Stimulated activated CD4-positive, alpha-beta T cell treated with anti-CD3 and anti-CD28 coated beads, Interleukin-15, amount 100 ng/mL, for 1 hour (primary cell): ENCODE data around the gene NCAPG.
A peak's percentile ranks its signal among the peaks of the same experiment; 100 is the strongest.

Source experiments
- DNase-seq, 2 donors: peaks; one replicate each; pipeline ENCODE4 v3.0.0-alpha.2; 2020; ENCODE audit warnings: low read depth in 1 of 2, low spot score in 1 of 2

Gene NCAPG, protein sequence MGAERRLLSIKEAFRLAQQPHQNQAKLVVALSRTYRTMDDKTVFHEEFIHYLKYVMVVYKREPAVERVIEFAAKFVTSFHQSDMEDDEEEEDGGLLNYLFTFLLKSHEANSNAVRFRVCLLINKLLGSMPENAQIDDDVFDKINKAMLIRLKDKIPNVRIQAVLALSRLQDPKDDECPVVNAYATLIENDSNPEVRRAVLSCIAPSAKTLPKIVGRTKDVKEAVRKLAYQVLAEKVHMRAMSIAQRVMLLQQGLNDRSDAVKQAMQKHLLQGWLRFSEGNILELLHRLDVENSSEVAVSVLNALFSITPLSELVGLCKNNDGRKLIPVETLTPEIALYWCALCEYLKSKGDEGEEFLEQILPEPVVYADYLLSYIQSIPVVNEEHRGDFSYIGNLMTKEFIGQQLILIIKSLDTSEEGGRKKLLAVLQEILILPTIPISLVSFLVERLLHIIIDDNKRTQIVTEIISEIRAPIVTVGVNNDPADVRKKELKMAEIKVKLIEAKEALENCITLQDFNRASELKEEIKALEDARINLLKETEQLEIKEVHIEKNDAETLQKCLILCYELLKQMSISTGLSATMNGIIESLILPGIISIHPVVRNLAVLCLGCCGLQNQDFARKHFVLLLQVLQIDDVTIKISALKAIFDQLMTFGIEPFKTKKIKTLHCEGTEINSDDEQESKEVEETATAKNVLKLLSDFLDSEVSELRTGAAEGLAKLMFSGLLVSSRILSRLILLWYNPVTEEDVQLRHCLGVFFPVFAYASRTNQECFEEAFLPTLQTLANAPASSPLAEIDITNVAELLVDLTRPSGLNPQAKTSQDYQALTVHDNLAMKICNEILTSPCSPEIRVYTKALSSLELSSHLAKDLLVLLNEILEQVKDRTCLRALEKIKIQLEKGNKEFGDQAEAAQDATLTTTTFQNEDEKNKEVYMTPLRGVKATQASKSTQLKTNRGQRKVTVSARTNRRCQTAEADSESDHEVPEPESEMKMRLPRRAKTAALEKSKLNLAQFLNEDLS

GRCh38 chr4:17810260-17811077 is at the start of gene NCAPG, which contains the start of gene DCAF16:
Gene NCAPG (plus strand): TSS chr4:17810979. CDS start chr4:17811078, 99 bp downstream.
Gene DCAF16 (minus strand): TSS chr4:17810757. CDS start chr4:17804141, 6,616 bp downstream.
- DNase-seq: peak; percentile 96 to 97

- no peak for DNase-seq
Measured at GRCh38 chr4:17761062-17761461, 49.7 kb upstream of the NCAPG start.

DNA sequence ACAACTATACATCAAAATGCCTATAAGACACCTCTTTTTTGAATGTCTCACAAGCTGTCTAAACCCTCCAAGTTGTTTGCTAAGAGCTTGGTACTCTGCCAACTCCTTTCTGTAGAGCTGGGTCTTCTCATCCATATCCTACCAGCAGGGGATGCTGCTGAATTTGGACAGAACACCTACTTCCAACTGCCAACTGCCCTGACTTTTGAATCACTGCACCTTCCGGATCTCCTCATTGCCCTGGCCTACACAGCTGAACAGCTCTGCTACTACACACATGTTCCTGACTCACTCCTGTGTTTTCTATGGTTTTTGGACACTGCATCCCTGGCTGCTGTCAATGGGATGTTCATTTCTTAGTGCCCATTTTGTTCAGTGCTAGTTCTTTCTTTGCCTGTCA is 48.1 kb upstream of the NCAPG start:
- DNase-seq: no peak

GRCh38 chr4:17763416-17763815 is 47.4 kb upstream of the NCAPG start:
- DNase-seq: no peak

DNA sequence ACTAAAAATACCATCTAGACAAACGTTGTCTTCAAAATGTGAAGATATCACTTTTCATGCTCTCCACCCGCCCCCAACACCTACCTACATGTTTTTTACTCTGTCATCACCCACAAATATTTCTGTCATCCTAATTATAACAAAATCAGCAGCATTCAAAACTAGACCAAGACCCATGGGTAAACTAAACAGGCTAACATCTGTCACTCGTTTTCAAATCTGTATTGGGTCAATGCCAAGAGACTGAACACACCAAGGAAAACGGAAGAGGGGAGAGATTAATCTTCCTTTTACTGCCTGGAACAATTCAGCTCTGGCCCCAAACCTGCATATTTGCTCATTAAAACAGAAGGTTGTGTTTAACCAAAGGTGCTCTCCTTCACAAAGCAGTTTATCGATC is 46.8 kb upstream of the NCAPG start:
- DNase-seq: no peak

DNA sequence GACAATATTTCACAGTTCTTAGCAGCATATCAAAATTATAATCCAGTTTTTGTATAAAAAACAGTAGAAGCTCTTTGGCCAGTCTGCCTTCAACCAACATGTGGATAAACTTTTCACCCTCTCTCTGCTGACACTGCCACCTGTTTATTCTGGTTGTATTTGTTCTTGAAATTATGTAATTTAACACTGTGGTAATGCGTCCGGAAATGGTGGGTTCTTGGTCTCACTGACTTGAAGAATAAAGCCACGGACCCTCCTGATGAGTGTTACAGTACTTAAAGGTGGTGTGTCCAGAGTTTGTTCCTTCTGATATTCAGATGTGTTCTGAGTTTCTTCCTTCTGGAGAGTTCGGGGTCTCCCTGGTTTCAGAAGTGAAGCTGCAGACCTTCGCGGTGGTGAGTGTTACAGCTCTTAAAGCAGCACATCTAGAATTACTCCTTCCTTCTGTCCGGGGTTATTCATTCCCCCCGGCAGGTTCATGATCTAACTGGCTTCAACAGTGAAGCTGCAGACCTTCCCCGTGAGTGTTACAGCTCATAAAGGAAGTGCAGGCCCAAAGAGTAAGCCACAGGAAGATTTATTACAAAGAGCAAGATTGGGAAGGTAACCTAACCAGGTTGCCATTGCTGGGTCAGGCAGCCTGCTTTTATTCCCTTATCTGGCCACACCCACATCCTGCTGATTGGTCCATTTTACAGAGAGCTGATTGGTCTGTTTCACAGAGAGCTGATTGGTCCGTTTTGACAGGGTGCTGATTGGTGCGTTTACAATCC is 45.1 kb upstream of the NCAPG start:
- no peak for DNase-seq

DNA sequence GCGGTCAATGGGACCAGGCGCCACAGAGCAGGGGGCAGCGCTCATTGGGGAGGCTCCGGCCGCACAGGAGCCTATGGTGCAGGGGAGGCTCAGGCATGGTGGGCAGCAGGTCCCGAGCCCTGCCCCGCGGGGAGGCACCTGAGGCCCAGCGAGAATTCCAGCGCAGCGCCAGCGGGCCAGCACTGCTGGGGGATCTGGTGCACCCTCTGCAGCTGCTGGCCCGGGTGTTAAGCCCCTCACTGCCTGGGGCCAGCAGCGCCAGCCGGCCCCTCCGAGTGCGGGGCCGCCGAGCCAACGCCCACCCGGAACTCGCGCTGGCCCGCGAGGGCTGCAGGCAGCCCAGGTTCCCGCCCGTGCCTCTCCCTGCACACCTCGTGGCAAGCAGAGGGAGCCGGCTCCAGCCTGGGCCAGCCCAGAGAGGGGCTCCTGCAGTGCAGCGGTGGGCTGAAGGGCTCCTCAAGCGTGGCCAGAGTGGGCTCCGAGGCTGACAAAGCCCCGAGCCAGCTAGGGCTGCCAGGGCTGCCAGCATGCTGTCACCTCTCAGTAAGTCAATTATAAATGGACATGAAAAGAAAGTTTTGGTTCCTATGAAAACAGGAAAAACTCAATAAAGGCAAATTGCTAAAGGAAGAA is 43.8 kb upstream of the NCAPG start:
- DNase-seq: no peak

DNA sequence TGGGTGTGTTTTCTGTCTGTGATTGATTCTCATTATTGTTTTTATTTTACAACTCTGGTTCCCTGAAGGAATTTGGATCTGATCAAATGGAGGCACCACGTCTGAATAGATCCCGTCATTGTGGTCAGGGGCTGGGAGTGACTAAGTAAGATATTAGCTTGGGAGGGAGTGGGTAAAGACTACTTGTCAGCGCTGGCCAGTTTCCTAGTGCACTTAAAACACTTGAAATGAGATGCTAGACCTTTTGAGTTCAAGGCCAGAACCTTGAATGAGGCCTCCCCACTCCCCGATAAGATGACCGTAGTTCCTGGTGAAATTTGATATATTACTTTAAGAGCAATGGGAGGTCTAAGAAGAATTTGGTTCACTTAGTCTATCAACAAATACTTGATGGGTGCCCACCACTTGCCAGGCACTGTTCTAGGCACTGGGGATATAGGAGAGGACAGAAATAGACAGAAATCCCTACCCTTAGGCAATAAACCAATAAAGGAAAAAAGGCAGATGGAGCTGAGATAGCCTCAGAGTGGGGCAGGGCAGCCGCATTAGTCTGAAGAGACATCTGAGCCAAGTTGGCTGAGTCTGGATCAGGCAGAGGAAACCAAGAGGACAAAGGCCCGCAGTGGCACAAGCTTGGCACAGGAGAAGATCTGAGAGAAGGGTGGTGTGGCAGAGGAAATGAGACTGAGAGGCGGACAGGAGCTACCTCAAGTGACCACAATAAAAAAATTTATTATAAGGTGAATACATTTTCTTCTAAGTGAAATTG is 41.2 kb upstream of the NCAPG start:
- no peak for DNase-seq

DNA sequence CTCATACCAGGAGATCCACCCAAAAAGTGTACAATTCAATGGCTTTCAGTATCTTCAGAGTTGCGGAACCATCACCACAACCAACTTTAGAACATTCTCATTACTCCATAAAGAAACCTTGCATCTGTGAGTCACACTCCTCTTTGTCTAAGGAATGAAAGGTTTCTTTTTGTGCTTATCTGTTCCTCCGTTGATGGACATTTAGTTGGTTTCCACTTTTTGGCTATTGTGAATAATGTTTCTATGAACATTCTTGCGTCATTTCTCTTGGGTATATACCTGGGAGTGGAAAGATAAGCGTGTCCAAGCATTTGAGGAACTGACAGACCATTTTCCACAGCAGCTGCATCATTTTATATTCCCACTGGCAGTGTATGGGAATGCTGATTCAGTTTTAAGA is 39.9 kb upstream of the NCAPG start:
- no peak for DNase-seq

DNA sequence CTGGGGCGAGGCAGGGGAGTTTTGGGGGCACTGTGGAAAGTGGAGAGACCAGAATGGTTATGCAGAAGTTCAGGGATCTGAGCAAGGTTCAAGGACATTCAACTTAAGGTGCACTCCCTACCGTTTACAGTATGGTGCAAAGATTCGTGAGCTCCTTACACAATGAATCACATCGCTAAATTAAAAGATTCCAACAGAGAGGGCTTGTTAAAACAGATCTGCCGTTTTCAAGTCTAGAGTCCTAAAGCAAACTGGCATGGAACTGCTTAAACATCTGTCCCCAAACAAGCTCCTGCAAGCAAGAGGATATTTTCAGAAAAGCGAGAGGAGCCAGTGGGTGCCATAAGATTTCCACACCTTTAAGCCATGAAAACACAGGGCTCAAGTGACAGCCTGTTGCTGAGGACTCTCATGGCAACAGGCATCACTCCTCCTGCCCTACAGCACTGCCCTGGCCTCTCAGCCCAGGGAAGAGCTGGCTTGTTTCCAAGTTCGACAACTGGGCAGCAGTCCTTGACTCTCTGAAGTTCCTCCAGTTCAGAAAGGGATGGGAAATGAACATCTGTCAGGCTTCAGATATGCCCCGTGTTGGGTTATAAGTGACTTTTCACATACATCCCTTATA is 39.4 kb upstream of the NCAPG start:
- DNase-seq: no peak

DNA sequence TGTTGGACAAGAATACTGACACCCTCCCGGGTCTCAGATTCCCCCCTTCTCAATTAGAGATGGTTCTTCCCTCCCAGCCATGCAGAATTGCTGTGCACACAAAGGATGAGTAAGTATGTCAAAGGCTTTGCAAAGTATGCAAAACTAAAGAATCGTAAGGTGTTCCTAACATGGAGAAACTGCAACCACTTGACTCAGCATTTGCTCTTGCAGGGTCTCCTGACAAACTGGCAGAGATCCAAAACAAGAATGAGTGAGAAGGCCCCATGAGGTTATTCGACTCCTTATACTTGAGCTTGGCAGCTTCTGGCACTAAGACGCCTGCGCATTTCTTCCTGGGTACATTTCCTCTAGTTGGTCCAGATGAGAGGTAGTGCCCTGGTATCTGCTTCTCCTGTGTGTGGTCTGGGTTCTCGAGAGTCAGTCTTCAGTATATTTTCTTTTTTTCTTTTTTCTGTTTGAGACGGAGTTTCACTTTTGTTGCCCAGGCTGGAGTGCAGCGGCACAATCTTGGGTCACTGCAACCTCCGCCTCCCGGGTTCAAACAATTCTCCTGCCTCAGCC is 37.6 kb upstream of the NCAPG start:
- no peak for DNase-seq

- no peak for DNase-seq
Measured at GRCh38 chr4:17778431-17778830, 32.3 kb upstream of the NCAPG start.

DNA sequence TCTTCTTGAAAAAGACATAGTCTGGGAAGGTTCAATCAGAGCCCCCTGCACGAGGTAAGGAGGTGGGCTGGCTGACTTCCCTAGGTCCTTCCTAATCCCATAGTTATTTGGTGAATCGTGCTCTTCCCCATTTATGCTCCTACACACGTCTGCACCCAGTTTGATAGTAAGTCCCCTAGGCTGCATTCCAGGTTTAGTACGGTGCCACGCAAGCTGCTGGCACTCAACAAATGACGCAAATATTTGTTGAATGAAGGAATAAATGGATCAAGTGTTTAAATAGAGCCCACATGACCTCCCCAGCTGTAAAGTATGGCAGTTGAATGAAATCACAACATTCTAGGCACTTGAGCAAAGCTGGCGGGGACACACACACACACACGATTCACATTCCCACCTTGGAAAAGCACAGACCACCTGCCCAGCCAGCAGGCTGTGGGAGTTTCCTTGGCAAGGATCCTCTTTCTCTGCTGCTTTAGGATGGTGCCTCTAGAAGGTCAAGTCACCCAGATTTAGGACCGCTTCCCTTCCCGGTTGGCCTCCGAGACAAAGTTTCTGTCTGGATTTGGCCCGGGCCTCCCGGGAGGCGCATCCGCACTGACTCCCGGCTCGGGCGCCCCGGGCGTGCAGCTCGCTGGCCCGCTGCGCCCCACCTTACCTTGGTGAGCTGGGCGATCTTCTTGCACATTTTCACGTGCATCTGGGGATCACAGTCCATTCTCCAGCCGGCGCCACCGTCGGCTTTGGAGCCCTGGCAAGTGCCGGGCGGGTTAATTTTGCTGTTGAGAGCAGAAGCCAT is 30.1 kb upstream of the NCAPG start:
- DNase-seq: no peak

DNA sequence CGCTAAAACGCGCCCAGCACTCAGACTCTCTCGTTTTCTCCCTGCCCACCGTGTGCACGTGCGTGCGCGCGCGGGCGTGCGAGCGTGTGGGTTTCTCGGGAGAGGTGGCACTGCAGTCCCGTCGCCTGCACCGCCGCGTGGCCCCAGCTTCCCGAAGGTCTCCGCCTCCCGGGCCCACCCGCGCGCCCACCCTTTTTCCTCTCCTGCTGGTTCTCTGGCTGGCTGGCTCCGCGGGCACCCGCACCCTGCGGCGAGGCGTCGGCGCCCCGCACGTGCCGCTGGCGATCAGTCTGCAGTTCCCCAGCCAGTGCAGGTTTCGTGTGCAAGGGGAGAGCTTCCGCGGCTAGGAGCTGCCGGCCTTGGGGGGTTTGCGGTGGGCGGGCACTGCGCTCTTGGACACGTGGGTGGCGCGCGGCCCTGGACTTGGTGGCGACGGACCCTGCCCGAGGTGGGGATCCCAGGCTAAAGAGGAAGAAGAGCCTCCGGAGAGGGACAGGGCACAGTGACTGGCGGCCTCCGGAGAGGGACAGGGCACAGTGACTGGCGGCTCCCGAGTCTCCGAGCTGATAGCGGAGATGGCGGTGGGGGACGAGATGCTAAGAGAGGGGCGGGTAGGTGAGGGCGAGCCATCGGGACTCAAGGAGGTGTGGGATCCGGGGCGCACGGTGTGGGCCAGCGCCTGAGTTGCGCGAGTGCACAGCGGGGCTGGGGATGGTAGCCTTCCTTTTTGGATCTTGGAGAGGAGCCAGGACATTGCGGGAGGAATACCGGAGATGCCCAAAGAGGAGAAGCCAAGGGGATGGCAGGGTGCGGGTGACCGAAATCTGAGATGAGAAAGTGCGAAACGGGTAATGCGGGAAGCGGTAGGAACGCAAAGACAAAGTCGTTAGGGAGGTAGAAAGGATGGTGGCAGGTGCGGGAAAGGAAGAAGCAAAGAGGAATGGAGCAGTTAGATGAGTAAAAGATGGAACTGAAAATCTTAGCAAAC is 29.2 kb upstream of the NCAPG start, which contains the start of gene FAM184B:
Gene FAM184B, minus strand, starts transcription at position 322 of the 988 bp plus-strand sequence. CDS start 322 bp downstream, outside the sequence.
- DNase-seq: no peak

DNA sequence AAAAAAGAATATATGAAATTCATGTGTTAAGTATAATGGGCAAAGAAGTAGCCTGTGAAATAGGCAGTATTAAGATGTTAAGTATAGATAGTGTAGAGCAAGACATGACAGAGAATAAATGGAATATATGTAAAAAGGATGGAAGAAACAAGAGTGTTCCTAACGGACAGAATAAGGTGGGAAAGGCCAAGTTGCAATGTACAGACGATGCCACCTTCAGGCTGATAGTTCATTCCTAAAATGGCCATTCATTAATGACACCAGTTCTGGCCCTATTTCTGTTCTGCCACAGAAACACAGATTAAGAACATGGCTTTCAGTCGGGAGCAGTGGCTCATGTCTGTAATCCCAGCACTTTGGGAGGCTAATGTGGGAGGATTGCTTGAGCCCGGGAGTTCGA is 24.9 kb upstream of the NCAPG start:
- DNase-seq: no peak

GRCh38 chr4:17786567-17786966 is 24.2 kb upstream of the NCAPG start:
- DNase-seq: no peak
